ENCODE measurements around the gene COQ6. TPM values are rescaled to one million over a fixed set of nuclear protein-coding genes. Genes with fewer than 3 reads are reported as not detected.
"Not testable (repeated sequence)": the region's sequence is repeated elsewhere in the genome, so short reads cannot be mapped to it uniquely, and the experiment has no call there.

COQ6 gene
- total RNA-seq, 1 donor from 2014 or later: 13.7 TPM

DNA sequence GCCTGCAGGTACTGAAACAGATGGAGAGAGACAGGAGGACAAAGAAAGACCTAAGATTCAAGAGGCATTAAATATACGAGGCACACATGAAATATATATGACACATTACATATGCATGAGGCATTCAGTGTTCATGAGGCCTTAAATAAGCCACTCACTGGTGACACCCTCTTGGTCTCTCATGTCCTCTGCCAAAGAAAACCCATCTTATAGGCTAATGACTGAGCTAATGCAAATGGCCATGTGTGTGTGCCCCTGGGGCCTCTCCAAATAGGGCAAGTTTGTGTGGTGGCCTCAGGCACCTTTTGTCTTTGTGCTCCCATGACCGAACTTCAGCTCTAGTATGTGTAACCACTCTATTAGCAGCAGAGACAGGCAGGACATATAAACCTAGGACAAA is 18.8 kb downstream of the COQ6 start:
- no peak for DNase-seq
- H3K27me3 Mint-ChIP-seq (ENCODE audit: unreplicated experiment): peaks cover 2% of the 10 kb centered on the region
- peaks cover 3% of the 10 kb centered on the region for H3K4me1 Mint-ChIP-seq (ENCODE audit: low read depth, unreplicated experiment)
- no peak overlapping the region for H3K4me3 Mint-ChIP-seq (ENCODE audit: unreplicated experiment)
- no peak for TF ChIP-seq CTCF (IDR thresholded peaks at IDR 0.05; ENCODE audit: partially characterized antibody, unreplicated experiment)
- H3K36me3 Mint-ChIP-seq (ENCODE audit: unreplicated experiment): no peaks in the 10 kb centered on the region
- H3K9me3 Mint-ChIP-seq (ENCODE audit: unreplicated experiment): no peaks in the 10 kb centered on the region
- peak overlapping the region; percentile 43 for H3K27ac Mint-ChIP-seq (ENCODE audit: unreplicated experiment)

DNA sequence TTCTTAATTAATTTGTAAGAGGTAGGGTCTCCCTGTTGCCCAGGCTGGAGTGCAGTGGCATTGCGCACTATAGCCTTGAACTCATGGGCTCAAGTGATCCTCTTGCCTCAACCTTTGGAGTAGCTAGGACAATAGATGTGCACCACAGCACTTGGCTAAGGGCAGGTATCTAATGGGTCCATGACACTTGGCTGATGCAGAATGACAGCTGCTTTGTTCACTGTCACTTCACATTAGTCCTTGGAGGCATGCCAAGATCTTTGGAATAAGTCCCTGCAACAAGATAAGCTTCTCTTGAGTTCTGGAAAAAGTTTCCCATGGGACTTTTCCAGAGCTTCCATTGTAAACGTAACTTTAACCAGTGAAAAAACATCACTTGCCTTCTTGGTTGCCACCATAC is 23.4 kb downstream of the COQ6 start:
- H3K36me3 Mint-ChIP-seq (ENCODE audit: unreplicated experiment): no peaks in the 10 kb centered on the region
- peaks cover 3% of the 10 kb centered on the region for H3K4me1 Mint-ChIP-seq (ENCODE audit: low read depth, unreplicated experiment)
- H3K27ac Mint-ChIP-seq (ENCODE audit: unreplicated experiment): no peak overlapping the region
- H3K27me3 Mint-ChIP-seq (ENCODE audit: unreplicated experiment): peaks cover 2% of the 10 kb centered on the region
- no peak for DNase-seq
- H3K4me3 Mint-ChIP-seq (ENCODE audit: unreplicated experiment): no peak overlapping the region
- H3K9me3 Mint-ChIP-seq (ENCODE audit: unreplicated experiment): no peaks in the 10 kb centered on the region
- no peak for TF ChIP-seq CTCF (IDR thresholded peaks at IDR 0.05; ENCODE audit: partially characterized antibody, unreplicated experiment)

GRCh38 chr14:73976125-73976524 is 26.0 kb downstream of the COQ6 start:
- Mint-ChIP-seq H3K36me3 (ENCODE audit: unreplicated experiment) (no peaks in the 10 kb centered on the region), H3K4me1 (ENCODE audit: low read depth, unreplicated experiment) (no peaks in the 10 kb centered on the region), H3K9me3 (ENCODE audit: unreplicated experiment) (no peaks in the 10 kb centered on the region), H3K27me3 (ENCODE audit: unreplicated experiment) (no peaks in the 10 kb centered on the region), H3K4me3 (ENCODE audit: unreplicated experiment) (no peak overlapping the region), H3K27ac (ENCODE audit: unreplicated experiment) (no peak overlapping the region)
- DNase-seq: no peak
- TF ChIP-seq CTCF (IDR thresholded peaks at IDR 0.05; ENCODE audit: partially characterized antibody, unreplicated experiment): no peak

DNA sequence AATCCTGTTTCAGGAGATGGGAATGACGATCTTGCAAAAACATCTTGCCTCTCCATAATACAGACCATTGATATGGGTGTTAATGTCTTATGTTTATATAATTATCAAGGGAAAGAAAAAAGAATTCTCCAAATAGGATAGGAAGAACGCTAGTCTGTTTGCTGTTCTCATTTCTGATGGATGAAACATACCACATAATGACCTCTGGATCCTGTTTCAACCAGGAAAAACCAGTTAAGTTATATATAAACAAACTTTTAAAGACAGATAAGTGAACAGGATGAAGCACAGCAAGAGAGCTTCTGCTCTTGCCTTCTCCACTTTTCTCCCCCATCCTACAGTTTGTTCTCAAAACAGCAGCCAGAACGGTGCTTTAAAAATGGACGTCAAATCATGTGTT is 27.8 kb downstream of the COQ6 start:
- Mint-ChIP-seq H3K4me3 (ENCODE audit: unreplicated experiment) (no peak overlapping the region), H3K27ac (ENCODE audit: unreplicated experiment) (no peak overlapping the region), H3K36me3 (ENCODE audit: unreplicated experiment) (no peaks in the 10 kb centered on the region), H3K4me1 (ENCODE audit: low read depth, unreplicated experiment) (no peaks in the 10 kb centered on the region), H3K9me3 (ENCODE audit: unreplicated experiment) (no peaks in the 10 kb centered on the region), H3K27me3 (ENCODE audit: unreplicated experiment) (no peaks in the 10 kb centered on the region)
- TF ChIP-seq CTCF (IDR thresholded peaks at IDR 0.05; ENCODE audit: partially characterized antibody, unreplicated experiment): no peak
- DNase-seq: no peak

- Mint-ChIP-seq H3K36me3 (ENCODE audit: unreplicated experiment) (no peaks in the 10 kb centered on the region), H3K4me1 (ENCODE audit: low read depth, unreplicated experiment) (no peaks in the 10 kb centered on the region), H3K27ac (ENCODE audit: unreplicated experiment) (no peak overlapping the region), H3K27me3 (ENCODE audit: unreplicated experiment) (no peaks in the 10 kb centered on the region), H3K9me3 (ENCODE audit: unreplicated experiment) (no peaks in the 10 kb centered on the region), H3K4me3 (ENCODE audit: unreplicated experiment) (no peak overlapping the region)
- TF ChIP-seq CTCF (IDR thresholded peaks at IDR 0.05; ENCODE audit: partially characterized antibody, unreplicated experiment): no peak
- no peak for DNase-seq
Observed at GRCh38 chr14:73988065-73988464, 38.0 kb downstream of the COQ6 start.

- H3K27ac Mint-ChIP-seq (ENCODE audit: unreplicated experiment); DNase-seq; H3K27me3 Mint-ChIP-seq (ENCODE audit: unreplicated experiment); H3K4me1 Mint-ChIP-seq (ENCODE audit: low read depth, unreplicated experiment); H3K36me3 Mint-ChIP-seq (ENCODE audit: unreplicated experiment); H3K4me3 Mint-ChIP-seq (ENCODE audit: unreplicated experiment); H3K9me3 Mint-ChIP-seq (ENCODE audit: unreplicated experiment): not testable (repeated sequence)
Observed at GRCh38 chr14:73988656-73989055, 38.6 kb downstream of the COQ6 start.

Measured in glutamatergic neuron (in vitro differentiated cells).